ENCODE data around the gene HRG.

DNA sequence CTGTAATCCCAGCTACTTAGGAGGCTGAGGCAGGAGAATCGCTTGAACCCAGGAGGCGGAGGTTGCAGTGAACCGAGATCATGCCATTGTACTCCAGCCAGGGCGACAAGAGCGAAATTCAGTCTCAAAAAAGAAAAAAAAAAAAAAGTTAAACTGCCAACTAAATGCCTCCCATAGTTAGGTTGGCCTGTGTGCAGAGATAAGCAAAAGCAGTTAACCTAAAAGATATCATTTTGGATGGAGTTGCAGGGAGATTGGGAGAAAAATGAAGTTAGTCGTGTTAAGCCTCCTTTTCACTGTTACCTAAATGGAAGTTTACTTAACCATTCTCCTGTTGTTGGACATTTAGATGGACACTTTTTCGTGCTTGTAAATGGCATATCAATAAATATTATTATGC, 37.1 kb upstream of the HRG start:
- TF ChIP-seq ZNF274 (IDR thresholded peaks at IDR 0.05; ENCODE audit: low read depth, low read length) (no peak), SUZ12 (IDR thresholded peaks at IDR 0.05; ENCODE audit: extremely low read depth, insufficient read depth, insufficient read length) (no peak)
